Vagina (tissue), 2 donors: Measurements from ENCODE around the gene KCNIP4.

Source experiments
- POLR2A ChIP-seq, 2 donors: fragments of 450-650 bp; IDR thresholded peaks; one replicate each; pipeline ENCODE4 v1.6.1; 2017; ENCODE audit warnings: antibody characterized with exemption in 2 of 2, mild to moderate bottlenecking in 2 of 2, moderate library complexity in 2 of 2
- TF ChIP-seq, protein P1 (sequence below), 3 experiments: fragments of 450-650 bp in 2 of 3; fragments of 200-600 bp in 1 of 3; sonication (generic) in 1 of 3; IDR thresholded peaks; one replicate each; pipeline ENCODE4 v1.5.1; 2017 to 2019; ENCODE audit warnings: antibody characterized with exemption in 3 of 3, mild to moderate bottlenecking in 2 of 3, moderate library complexity in 2 of 3

DNA sequence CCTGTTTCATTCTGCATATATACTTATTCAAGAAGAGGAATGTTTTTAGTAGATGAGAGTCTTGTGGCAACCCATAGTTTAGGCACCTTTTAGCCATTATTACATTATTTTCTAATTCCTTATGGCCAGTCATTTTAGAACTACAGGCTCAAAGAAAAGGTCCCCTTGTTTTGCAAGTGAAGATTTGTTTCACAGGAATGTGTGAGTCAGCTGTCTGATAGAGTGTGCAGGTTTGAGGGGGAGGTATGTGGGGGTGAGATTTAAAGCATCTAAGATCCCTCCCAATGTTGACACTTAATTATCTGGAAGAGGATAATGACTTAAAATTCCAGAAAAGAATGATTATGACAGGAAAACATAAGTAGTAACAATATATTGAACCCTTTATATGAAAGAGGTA, 495.6 kb downstream of the KCNIP4 start:
- TF ChIP-seq, protein P1, sequence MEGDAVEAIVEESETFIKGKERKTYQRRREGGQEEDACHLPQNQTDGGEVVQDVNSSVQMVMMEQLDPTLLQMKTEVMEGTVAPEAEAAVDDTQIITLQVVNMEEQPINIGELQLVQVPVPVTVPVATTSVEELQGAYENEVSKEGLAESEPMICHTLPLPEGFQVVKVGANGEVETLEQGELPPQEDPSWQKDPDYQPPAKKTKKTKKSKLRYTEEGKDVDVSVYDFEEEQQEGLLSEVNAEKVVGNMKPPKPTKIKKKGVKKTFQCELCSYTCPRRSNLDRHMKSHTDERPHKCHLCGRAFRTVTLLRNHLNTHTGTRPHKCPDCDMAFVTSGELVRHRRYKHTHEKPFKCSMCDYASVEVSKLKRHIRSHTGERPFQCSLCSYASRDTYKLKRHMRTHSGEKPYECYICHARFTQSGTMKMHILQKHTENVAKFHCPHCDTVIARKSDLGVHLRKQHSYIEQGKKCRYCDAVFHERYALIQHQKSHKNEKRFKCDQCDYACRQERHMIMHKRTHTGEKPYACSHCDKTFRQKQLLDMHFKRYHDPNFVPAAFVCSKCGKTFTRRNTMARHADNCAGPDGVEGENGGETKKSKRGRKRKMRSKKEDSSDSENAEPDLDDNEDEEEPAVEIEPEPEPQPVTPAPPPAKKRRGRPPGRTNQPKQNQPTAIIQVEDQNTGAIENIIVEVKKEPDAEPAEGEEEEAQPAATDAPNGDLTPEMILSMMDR (IDR thresholded peaks at IDR 0.05) = no peak
- TF ChIP-seq POLR2A (IDR thresholded peaks at IDR 0.05) = no peak
